ENCODE data around the gene ALG8. TPM values are rescaled to one million over a fixed set of nuclear protein-coding genes. Genes with fewer than 3 reads are reported as not detected.

ALG8 gene
- polyA plus RNA-seq, 1 of the 3 experiments (the other 2 are of a cell fraction) = 42.0 TPM

DNA sequence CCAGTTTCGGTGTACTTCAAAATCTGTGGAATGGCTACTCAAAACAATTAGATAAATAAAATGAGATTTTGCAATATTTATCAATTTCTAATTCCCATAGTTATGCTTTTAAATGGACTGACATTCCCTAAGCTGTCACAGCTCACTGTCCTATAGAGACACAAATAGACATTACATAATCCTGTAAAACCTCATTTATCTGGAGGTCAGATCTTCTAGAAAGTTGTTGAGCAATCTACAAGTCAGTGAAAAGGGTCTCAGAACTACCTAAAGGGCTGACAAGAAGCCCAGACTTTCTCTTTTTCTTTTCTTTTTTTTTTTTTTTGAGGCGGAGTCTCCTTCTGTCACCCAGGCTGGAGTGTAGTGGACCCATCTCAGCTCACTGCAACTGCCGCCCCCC, 12.0 kb downstream of the ALG8 start:
- no peaks in the 10 kb centered on the region for H3F3A ChIP-seq (replicated peaks; ENCODE audit: insufficient read depth)
- TF ChIP-seq, protein P1, sequence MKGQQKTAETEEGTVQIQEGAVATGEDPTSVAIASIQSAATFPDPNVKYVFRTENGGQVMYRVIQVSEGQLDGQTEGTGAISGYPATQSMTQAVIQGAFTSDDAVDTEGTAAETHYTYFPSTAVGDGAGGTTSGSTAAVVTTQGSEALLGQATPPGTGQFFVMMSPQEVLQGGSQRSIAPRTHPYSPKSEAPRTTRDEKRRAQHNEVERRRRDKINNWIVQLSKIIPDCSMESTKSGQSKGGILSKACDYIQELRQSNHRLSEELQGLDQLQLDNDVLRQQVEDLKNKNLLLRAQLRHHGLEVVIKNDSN (IDR thresholded peaks at IDR 0.05; ENCODE audit: borderline replicate concordance, low read depth) = no peak
- TF ChIP-seq RAD21 (IDR thresholded peaks at IDR 0.05; ENCODE audit: low read length) (no peak), FOSL2 (IDR thresholded peaks at IDR 0.05; ENCODE audit: borderline replicate concordance, low read depth) (no peak), NRF1 (IDR thresholded peaks at IDR 0.05; ENCODE audit: low read depth, low read length) (no peak), TAF1 (IDR thresholded peaks at IDR 0.05; ENCODE audit: borderline replicate concordance, low read depth, low read length) (no peak), RCOR1 (IDR thresholded peaks at IDR 0.05; ENCODE audit: low read length) (no peak), YY1 (IDR thresholded peaks at IDR 0.05; ENCODE audit: low read depth) (no peak), EZH2phosphoT487 (IDR thresholded peaks at IDR 0.05; ENCODE audit: borderline replicate concordance, low read depth) (no peak), JUND (IDR thresholded peaks at IDR 0.05) (no peak), RXRA (IDR thresholded peaks at IDR 0.05; ENCODE audit: borderline replicate concordance, low read depth) (no peak), CHD2 (IDR thresholded peaks at IDR 0.05; ENCODE audit: low read length, partially characterized antibody) (no peak), FOXJ3 (CRISPR knock-in tag; IDR thresholded peaks at IDR 0.05) (no peak), RFX5 (IDR thresholded peaks at IDR 0.05; ENCODE audit: low read length) (no peak), MEF2A (IDR thresholded peaks at IDR 0.05; ENCODE audit: borderline replicate concordance, low read depth) (no peak), FOXM1 (IDR thresholded peaks at IDR 0.05; ENCODE audit: low read depth) (no peak)
- TF ChIP-seq, protein P2, sequence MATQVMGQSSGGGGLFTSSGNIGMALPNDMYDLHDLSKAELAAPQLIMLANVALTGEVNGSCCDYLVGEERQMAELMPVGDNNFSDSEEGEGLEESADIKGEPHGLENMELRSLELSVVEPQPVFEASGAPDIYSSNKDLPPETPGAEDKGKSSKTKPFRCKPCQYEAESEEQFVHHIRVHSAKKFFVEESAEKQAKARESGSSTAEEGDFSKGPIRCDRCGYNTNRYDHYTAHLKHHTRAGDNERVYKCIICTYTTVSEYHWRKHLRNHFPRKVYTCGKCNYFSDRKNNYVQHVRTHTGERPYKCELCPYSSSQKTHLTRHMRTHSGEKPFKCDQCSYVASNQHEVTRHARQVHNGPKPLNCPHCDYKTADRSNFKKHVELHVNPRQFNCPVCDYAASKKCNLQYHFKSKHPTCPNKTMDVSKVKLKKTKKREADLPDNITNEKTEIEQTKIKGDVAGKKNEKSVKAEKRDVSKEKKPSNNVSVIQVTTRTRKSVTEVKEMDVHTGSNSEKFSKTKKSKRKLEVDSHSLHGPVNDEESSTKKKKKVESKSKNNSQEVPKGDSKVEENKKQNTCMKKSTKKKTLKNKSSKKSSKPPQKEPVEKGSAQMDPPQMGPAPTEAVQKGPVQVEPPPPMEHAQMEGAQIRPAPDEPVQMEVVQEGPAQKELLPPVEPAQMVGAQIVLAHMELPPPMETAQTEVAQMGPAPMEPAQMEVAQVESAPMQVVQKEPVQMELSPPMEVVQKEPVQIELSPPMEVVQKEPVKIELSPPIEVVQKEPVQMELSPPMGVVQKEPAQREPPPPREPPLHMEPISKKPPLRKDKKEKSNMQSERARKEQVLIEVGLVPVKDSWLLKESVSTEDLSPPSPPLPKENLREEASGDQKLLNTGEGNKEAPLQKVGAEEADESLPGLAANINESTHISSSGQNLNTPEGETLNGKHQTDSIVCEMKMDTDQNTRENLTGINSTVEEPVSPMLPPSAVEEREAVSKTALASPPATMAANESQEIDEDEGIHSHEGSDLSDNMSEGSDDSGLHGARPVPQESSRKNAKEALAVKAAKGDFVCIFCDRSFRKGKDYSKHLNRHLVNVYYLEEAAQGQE (IDR thresholded peaks at IDR 0.05; ENCODE audit: low read depth, low read length) = no peak
- TF ChIP-seq, protein P3, sequence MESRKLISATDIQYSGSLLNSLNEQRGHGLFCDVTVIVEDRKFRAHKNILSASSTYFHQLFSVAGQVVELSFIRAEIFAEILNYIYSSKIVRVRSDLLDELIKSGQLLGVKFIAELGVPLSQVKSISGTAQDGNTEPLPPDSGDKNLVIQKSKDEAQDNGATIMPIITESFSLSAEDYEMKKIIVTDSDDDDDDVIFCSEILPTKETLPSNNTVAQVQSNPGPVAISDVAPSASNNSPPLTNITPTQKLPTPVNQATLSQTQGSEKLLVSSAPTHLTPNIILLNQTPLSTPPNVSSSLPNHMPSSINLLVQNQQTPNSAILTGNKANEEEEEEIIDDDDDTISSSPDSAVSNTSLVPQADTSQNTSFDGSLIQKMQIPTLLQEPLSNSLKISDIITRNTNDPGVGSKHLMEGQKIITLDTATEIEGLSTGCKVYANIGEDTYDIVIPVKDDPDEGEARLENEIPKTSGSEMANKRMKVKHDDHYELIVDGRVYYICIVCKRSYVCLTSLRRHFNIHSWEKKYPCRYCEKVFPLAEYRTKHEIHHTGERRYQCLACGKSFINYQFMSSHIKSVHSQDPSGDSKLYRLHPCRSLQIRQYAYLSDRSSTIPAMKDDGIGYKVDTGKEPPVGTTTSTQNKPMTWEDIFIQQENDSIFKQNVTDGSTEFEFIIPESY (IDR thresholded peaks at IDR 0.05; ENCODE audit: borderline replicate concordance, low read depth) = no peak
- TF ChIP-seq, protein P4, sequence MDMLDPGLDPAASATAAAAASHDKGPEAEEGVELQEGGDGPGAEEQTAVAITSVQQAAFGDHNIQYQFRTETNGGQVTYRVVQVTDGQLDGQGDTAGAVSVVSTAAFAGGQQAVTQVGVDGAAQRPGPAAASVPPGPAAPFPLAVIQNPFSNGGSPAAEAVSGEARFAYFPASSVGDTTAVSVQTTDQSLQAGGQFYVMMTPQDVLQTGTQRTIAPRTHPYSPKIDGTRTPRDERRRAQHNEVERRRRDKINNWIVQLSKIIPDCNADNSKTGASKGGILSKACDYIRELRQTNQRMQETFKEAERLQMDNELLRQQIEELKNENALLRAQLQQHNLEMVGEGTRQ (IDR thresholded peaks at IDR 0.05; ENCODE audit: borderline replicate concordance, low read depth, low read length) = no peak
- WGBS (ENCODE audit: low lambda C conversion rate) = 98% methylated on average over 3 of the region's 3 CpGs

More for the DNA sequence above, 12.0 kb downstream of the ALG8 start:
- ChIA-PET CTCF (no interaction called here), POLR2A (no interaction called here)
- Histone ChIP-seq H3K27ac (ENCODE audit: low read depth in 2 of 2, low read length in 1 of 2) (no peak overlapping the region), H3K27me3 (ENCODE audit: insufficient read depth) (no peaks in the 10 kb centered on the region), H3K4me3 (ENCODE audit: low read depth in 2 of 2, low read length in 1 of 2) (no peak overlapping the region), H3K4me2 (no peak overlapping the region), H3K9me3 (no peaks in the 10 kb centered on the region), H3K4me1 (ENCODE audit: control insufficient read depth in 1 of 2, insufficient read depth in 2 of 2, low read depth in 1 of 2, low read length in 1 of 2) (no peaks in the 10 kb centered on the region), H2AFZ (ENCODE audit: low read depth) (no peak overlapping the region), H3K9me2 (no peaks in the 10 kb centered on the region), H3K36me3 (replicated peaks in 1 of 2; ENCODE audit: control insufficient read depth in 1 of 2, insufficient read depth in 2 of 2, low read length in 1 of 2) (peaks cover 9 to 12% of the 10 kb centered on the region in 2 experiments), H4K20me1 (ENCODE audit: insufficient read depth) (no peaks in the 10 kb centered on the region), H3K79me2 (ENCODE audit: insufficient read depth) (peaks cover 35% of the 10 kb centered on the region), H3K9ac (no peak overlapping the region)
- no peak for DNase-seq
